KG1 (cell line): ENCODE data around the gene UBR2.

Experiments used
- DNase-seq: peaks from one replicate; lab custom pipeline; 2025; lab: John Stamatoyannopoulos, UW

Gene UBR2

DNA sequence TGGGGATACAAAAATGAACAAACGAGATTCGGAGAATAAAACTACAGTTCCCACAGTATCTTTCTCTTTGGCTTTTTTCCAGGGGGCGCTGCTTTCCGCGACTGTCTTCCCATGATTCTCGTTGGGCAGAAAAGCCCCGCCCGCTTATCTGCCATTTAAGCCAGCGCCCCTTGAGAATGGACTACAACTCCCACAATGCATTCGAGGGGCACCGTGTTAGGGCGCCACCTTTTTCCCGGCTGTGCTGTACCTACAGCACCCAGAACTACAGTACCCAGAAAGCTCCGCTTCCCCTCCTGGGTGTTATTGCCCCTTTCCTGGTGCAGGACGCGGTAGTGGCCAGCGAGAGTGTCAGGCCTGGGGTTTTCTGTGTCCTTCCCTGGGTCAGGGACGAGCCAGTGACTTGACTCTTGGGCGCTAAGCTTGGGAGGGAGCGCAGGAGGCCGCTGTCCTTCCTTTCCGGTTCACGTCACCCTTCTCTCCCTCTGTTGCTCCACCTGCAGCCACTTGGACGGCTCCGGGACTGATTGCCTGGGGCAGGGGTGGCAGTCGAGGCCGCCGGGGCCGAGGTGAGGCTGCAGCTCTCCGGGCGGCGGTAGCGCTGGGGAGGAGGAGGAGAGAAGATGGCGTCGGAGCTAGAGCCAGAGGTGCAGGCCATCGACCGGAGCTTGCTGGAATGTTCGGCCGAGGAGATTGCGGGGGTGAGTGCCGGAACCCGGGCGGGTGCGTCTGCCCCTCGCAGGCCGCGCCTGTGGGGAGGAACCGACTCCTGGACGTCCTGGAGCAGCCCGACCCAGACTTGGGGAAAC, at the start of gene UBR2:
TSS of gene UBR2 (plus strand) at position 333 of the 809 bp plus-strand sequence. CDS start at position 624, 291 bp downstream.
- peak; percentile 98 for DNase-seq

- DNase-seq: no peak
Measured at GRCh38 chr6:42514745-42515144, 49.1 kb upstream of the UBR2 start.

- no peak for DNase-seq
Measured at GRCh38 chr6:42519779-42520178, 44.0 kb upstream of the UBR2 start.

- peak; percentile 12 for DNase-seq
Measured at GRCh38 chr6:42520786-42521607, 42.8 kb upstream of the UBR2 start.

DNA sequence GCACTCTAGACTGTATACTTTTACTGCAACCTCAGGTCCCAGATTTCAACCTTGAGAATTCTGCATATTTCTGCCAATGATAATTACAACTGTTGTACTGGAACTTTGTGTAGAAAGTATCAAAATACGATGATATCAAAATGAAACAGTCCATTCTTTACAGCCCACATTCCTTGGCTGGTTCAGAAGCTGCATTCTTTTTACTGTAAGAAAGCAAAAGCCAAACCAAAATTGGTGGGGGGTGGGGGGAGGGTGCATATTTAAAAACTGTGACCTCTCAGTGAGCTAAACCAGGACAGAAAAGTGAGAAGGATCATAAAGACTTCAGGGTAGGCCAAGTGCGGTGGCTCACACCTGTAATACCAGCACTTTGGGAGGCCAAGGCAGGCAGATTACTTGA, 41.8 kb upstream of the UBR2 start:
- DNase-seq: no peak

DNA sequence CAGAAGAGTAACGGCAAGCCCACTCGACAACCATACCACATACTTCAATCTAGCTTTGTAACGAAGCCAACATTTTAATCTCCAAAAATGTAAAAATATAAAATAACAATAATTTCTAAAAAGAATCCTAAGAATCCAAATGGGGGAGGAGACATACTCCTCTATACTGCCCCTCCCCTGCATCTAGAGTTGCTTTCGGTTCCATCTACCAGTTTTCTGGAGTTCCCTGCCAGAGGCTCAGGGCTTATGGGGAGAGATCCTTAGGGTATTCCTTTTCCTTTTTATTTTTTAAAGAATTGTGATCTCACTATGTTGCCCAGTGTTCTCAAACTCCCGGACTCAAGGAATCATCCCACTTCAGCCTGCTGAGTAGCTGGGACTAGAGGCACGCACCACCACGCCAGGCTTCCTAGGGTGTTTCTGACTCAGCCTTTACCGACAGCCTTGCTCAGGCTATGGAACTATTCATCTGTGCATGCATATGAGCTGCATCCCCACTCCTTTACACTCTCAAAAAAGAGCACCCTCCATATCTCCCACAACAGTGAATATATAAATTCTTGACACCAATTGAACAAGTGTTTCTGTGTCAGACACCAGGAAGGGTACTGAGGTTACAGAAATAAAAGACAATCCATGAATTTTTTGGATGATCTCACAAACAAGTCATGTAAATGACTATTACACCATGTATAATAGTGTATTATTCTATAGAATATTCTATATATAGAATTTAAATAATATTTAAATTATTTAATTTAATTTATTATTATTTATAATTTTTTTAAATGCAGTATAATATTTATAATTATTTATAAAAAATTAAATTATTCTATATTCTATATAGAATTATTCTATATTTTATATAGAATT, 40.7 kb upstream of the UBR2 start:
- no peak for DNase-seq

DNA sequence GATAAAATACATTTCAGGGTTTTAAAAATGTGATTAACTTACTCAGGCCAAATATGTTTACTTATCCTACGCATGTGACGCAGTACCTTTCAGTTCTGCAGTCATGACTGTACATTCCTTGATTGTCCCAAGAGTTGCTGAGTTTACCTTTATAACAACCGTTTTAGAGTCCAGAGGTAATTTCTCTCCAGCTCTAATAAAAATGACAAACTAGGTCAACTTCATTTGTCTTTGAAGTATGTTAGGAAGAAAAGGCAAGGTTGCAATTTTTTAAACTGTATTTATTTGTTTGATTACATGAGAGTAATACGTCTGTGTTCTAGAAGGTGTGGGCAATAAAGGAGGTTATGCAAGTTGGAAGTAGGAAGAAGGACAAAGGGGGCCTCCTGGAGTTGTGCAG, 38.6 kb upstream of the UBR2 start:
- no peak for DNase-seq

- DNase-seq: no peak
Measured at GRCh38 chr6:42526616-42527015, 37.2 kb upstream of the UBR2 start.

GRCh38 chr6:42527204-42527603, 36.6 kb upstream of the UBR2 start:
- DNase-seq: no peak

DNA sequence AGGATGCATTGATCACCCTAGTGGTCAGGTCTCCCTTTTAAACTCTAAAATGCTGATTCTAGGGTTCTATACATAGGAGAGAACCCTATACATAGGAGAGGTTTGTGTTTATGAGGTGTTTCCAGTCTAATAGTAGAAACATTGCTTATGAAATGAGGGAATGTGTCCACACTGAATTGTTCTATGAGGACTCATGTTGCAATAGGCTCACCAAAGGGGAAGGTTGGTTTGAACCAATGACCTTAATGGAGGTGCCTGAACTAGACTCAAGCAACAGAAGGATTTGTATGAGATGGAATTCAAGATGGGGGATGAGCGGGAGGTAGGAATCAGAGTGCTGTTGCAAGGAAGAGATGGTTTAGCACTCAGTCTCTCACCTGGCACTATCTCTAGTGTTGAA, 33.5 kb upstream of the UBR2 start:
- DNase-seq: no peak

DNA sequence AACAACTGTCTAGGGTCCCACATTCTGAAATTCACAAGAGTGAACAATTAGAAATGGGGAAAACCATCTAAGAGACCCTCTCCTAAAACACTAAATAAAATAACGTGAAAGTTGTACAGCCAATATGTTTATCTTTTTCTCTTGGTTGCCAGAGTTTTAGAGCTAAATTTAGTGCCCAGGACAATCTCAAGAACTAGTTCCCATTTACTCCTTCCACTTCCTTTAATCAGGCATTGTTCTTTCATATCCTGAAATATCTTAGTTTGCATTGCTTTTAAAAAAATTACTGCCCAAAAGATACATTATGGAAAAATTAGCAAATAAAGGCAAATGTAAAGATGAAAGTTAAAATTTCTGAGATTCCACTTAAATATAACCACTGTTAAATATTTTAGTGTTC, 33.1 kb upstream of the UBR2 start:
- no peak for DNase-seq

- peak; percentile 13 for DNase-seq
Measured at GRCh38 chr6:42532038-42532669, 31.7 kb upstream of the UBR2 start.

DNA sequence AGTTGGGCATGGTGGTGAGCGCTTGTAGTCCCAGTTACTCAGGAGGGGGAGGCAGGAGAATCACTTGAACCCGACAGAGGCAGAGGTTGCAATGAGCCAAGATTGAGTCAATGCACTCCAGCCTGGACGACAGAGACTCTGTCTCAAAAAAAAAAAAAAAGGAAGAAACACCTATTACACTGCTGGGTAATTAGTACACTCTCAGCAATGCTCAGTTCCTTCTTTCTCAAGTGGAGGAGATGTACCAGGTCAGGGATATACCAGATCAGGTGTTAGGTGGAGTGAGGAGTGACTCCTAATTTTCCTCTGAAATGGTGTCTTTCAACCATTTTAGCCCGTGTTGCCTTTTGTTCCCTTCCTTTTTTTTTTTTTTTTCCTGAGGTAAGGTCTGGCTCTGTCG, 30.0 kb upstream of the UBR2 start:
- no peak for DNase-seq

- DNase-seq: no peak
Measured at GRCh38 chr6:42537536-42537935, 26.3 kb upstream of the UBR2 start.

- DNase-seq: no peak
Measured at GRCh38 chr6:42539135-42539534, 24.7 kb upstream of the UBR2 start.

DNA sequence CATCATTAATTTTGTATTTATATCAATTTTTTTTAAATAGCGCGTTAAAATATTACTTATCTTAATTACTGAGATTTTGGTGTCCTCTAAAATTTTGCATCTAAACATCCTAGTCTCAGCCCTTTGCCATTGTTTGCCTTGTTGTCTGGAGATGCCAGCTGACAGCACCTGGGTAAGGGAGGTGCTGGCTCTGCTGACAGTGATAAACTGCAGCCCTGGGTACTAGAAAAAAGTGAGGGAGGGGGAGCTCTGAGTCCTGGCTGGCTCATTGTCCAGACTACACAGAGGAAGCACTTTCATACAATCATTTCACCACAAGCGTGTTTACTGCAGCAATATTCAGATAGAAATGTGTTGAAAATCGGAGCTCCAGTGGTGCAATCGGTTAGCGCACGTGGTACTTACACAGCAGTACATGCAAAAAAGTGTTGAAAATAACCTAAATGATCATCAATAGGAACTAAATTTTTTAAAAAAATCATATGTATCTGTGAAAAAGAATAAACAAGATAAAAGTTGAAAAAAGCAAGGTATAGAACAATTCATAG, 18.5 kb upstream of the UBR2 start:
- DNase-seq: no peak

DNA sequence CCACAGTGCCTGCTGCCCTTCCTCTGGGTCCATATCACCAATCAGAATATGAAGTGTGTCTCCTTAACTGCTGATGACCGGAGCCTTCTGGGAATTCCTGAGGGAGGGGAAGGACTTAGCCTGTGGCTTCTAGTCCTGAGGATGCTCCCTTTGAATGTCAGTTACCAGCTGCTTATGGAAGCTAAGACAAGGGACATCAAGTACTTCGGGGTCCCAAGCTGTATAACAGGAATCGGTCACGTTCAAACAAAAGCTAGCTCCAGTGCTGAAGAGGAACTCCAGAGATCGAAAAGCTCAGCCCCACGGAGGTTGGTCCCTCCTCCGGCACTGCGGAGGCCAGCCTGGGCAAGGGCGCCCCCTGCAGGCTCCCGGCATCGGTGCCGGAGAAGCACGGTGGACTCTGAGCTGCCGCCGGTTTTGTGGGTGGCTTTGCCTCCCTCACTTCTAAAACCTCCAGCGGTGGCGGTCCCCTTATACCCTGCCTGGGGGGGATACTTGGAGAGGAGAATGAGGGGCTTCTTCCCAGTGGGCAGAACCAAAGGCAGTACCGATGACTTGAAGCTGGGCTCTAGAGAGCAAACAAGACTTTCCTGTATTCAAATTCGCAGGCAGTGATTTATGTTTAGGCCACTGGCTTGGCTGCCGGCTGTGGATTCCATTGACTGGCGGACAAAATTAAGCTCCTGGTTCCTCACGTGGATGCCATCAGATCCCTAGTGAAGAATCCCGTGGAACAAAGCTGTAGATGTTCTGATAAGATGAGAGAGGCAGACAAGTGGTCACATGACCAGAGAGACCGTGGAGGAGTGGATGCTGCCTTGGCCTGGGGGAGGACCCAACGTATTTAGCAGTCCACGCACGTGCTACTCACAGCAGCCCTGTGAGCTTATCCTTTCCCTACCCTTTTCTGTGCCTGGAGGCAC, 16.2 kb upstream of the UBR2 start:
- peak; percentile 61 for DNase-seq

- no peak for DNase-seq
Measured at GRCh38 chr6:42550277-42550676, 13.6 kb upstream of the UBR2 start.

GRCh38 chr6:42551217-42551616, 12.6 kb upstream of the UBR2 start:
- DNase-seq: no peak

DNA sequence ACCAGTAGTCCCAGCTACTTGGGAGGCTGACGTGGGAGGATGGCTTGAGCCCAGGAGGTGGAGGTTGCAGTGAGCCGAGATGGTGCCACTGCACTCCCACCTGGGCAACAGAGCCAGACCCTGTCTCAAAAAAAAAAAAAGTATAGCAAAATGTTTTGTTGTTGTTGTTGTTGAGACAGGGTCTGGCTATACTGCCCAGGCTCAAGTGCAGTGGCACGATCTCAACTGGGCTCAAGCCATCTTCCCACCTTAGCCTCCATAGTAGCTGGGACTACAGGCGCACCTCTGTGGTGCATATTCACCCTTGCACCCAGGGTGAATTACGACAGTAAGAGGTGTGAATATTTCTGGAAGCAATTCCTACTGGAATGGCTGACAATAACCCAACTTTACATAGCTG, 11.4 kb upstream of the UBR2 start:
- no peak for DNase-seq
